Measurements from ENCODE around the gene INPP5F. TPM values are rescaled to one million over a fixed set of nuclear protein-coding genes. Genes with fewer than 3 reads are reported as not detected.
"Not testable (repeated sequence)": the region's sequence is repeated elsewhere in the genome, so short reads cannot be mapped to it uniquely, and the experiment has no call there.

INPP5F gene
- total RNA-seq, 1 donor from 2014 or later = 46.1 TPM

DNA sequence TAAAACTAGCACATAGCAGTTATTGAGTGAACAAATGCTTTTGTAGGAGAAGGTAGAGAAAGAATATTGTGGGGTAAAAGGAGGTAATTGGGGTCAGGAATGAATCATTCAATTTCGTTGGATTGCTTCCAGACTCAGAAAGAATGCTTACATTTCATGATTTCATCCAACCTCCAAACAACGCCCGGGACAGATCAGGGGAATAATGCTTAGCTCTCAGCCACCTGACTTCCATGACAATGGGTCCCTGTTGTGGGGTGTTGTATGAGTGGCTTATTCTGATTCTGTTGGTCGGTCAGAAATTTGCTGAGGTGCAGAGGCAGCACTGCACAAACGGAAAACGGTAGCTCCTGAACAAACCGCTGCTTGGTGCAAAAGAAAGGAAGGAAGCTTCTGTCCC lies 24.0 kb upstream of the INPP5F start:
- no peak overlapping the region for H3K27ac Mint-ChIP-seq
- H3K4me3 Mint-ChIP-seq (ENCODE audit: low read depth) = no peak overlapping the region
- TF ChIP-seq, protein P1, sequence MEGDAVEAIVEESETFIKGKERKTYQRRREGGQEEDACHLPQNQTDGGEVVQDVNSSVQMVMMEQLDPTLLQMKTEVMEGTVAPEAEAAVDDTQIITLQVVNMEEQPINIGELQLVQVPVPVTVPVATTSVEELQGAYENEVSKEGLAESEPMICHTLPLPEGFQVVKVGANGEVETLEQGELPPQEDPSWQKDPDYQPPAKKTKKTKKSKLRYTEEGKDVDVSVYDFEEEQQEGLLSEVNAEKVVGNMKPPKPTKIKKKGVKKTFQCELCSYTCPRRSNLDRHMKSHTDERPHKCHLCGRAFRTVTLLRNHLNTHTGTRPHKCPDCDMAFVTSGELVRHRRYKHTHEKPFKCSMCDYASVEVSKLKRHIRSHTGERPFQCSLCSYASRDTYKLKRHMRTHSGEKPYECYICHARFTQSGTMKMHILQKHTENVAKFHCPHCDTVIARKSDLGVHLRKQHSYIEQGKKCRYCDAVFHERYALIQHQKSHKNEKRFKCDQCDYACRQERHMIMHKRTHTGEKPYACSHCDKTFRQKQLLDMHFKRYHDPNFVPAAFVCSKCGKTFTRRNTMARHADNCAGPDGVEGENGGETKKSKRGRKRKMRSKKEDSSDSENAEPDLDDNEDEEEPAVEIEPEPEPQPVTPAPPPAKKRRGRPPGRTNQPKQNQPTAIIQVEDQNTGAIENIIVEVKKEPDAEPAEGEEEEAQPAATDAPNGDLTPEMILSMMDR (IDR thresholded peaks at IDR 0.05; ENCODE audit: unreplicated experiment) = no peak
- H3K4me1 Mint-ChIP-seq (ENCODE audit: low read depth) = no peaks in the 10 kb centered on the region
- H3K27me3 Mint-ChIP-seq = peaks cover 6% of the 10 kb centered on the region
- no peaks in the 10 kb centered on the region for H3K9me3 Mint-ChIP-seq (ENCODE audit: low read depth)
- no peak for DNase-seq (ENCODE audit: low spot score, unreplicated experiment)
- H3K36me3 Mint-ChIP-seq (ENCODE audit: insufficient read depth) = no peaks in the 10 kb centered on the region

DNA sequence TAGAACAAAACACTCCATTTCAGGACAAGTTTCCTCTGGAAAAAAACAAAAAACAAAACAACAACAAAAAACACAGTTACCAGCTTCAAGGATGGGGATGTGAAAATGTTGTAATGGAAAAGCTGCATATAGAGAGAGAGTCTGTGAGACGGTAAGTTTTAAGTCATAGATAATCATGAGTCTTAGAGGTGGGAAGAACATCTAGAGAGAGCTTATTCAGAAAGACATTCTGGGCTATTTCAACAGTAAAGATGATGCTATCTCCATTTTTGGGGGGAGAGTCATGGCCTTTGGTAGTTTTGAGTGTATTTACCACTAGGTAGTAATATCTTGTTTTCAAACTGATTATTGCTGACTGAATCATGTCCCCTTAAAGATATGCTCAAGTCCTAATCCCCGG lies 23.3 kb upstream of the INPP5F start:
- Mint-ChIP-seq H3K27ac (no peak overlapping the region), H3K27me3 (peaks cover 6% of the 10 kb centered on the region), H3K9me3 (ENCODE audit: low read depth) (peaks cover 4% of the 10 kb centered on the region), H3K4me1 (ENCODE audit: low read depth) (no peaks in the 10 kb centered on the region), H3K4me3 (ENCODE audit: low read depth) (no peak overlapping the region), H3K36me3 (ENCODE audit: insufficient read depth) (no peaks in the 10 kb centered on the region)
- TF ChIP-seq, protein P1 (IDR thresholded peaks at IDR 0.05; ENCODE audit: unreplicated experiment) = no peak
- no peak for DNase-seq (ENCODE audit: low spot score, unreplicated experiment)

DNA sequence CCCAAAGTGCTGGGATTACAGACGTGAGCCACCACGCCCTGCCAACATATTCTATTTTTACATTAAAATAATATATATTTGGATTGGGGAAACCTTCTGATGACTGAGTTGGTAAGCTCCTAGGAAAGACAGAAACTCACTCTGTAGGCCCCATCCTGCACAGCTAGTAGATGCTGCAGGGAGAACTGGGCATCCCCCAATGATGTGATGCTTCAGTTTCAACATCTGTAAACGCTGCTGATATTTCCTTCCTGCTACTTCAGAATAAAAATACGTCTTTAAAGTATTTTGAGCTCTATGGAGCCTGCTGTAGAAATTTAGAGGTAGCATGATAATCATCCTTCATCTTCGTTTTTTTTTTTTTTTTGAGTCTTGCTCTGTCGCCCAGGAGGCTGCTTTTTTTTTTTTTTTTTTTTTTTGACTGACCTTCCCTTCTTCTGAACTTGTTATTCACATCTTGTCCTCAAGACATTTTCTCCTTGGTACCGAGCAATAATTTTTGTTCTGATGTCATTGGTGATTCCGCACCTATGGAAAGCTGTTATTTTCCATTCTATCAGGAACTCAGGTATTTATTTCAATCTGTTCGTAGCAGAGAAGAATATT lies 21.8 kb upstream of the INPP5F start:
- TF ChIP-seq, protein P1 (IDR thresholded peaks at IDR 0.05; ENCODE audit: unreplicated experiment) = no peak
- peaks cover 4% of the 10 kb centered on the region for H3K9me3 Mint-ChIP-seq (ENCODE audit: low read depth)
- no peak for DNase-seq (ENCODE audit: low spot score, unreplicated experiment)
- H3K4me1 Mint-ChIP-seq (ENCODE audit: low read depth) = no peaks in the 10 kb centered on the region
- peaks cover 6% of the 10 kb centered on the region for H3K27me3 Mint-ChIP-seq
- H3K4me3 Mint-ChIP-seq (ENCODE audit: low read depth) = no peak overlapping the region
- H3K36me3 Mint-ChIP-seq (ENCODE audit: insufficient read depth) = no peaks in the 10 kb centered on the region
- no peak overlapping the region for H3K27ac Mint-ChIP-seq

DNA sequence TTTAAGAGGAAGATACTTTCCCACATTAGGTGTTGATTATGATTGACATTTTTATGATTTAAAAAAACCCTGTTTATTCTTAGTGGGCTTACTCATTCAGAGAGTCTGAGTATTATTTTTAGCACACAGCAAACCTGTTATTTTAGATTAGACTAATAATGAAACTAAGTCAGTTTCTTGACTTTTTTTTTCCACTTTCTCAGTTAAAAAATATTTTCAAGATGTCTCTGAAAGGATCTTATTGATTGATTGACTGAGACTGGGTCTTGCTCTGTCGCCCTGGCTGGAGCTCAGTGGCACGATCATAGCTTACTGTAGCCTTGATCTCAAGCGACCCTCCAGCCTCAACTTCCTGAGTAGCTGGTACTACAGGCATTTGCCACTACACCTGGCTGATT lies 20.4 kb upstream of the INPP5F start:
- Mint-ChIP-seq H3K27me3 (peaks cover 6% of the 10 kb centered on the region), H3K4me1 (ENCODE audit: low read depth) (no peaks in the 10 kb centered on the region), H3K9me3 (ENCODE audit: low read depth) (peaks cover 7% of the 10 kb centered on the region), H3K27ac (no peak overlapping the region), H3K36me3 (ENCODE audit: insufficient read depth) (no peaks in the 10 kb centered on the region), H3K4me3 (ENCODE audit: low read depth) (no peak overlapping the region)
- TF ChIP-seq, protein P1 (IDR thresholded peaks at IDR 0.05; ENCODE audit: unreplicated experiment) = no peak
- no peak for DNase-seq (ENCODE audit: low spot score, unreplicated experiment)

DNA sequence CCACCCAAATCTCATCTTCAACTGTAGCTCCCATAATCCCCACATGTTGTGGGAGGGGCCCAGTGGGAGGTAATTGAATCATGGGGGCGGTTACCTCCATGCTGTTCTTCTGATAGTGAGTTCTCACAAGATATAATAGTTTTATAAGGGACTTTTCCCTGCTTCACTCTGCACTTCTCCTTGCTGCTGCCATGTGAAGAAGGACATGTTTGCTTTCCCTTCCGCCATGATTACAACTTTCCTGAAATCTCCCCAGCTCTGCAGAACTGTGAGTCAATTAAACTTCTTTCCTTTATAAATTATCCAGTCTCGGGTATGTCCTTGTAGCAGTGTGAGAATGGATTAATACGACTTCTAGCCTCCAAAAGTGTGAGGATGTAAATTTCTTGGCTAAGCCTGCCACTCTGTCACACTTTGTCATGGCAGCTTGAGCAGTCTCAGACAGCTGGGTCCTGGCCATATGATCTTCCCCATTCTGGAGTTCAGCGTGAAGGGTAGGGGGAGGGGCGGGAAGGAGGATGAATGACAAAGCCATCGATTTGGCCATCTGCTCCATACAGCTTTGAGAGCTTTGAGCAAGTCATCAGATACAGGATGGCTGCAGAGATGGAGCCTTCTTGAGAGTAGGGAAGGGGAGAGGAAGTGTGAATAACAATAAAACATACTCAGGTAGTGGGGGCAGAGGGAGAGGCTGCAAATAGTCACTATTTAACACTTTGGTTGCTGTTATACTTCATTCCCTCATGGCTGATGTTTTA lies 19.1 kb upstream of the INPP5F start:
- peaks cover 10% of the 10 kb centered on the region for H3K9me3 Mint-ChIP-seq (ENCODE audit: low read depth)
- H3K27ac Mint-ChIP-seq = no peak overlapping the region
- H3K4me1 Mint-ChIP-seq (ENCODE audit: low read depth) = no peaks in the 10 kb centered on the region
- H3K27me3 Mint-ChIP-seq = peaks cover 2% of the 10 kb centered on the region
- TF ChIP-seq, protein P1 (IDR thresholded peaks at IDR 0.05; ENCODE audit: unreplicated experiment) = no peak
- no peaks in the 10 kb centered on the region for H3K36me3 Mint-ChIP-seq (ENCODE audit: insufficient read depth)
- no peak for DNase-seq (ENCODE audit: low spot score, unreplicated experiment)
- no peak overlapping the region for H3K4me3 Mint-ChIP-seq (ENCODE audit: low read depth)

DNA sequence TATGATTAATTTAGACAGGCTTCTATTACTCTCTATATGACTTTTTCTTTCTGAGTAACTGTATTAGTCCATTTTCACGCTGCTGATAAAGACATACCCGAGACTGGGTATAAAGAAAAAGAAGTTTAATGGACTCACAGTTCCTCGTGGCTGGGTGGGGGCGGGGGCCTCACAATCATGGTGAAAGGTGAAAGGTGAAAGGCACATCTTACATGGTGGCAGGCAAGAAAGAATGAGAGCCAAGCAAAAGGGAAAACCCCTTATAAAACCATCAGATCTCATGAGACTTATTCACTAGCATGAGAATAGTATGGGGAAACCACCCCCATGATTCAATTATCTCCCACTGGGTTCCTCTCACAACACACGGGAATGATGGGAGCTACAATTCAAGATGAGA lies 18.5 kb upstream of the INPP5F start:
- H3K36me3 Mint-ChIP-seq (ENCODE audit: insufficient read depth); H3K27ac Mint-ChIP-seq; DNase-seq (ENCODE audit: low spot score, unreplicated experiment); H3K27me3 Mint-ChIP-seq; H3K4me1 Mint-ChIP-seq (ENCODE audit: low read depth); H3K4me3 Mint-ChIP-seq (ENCODE audit: low read depth): not testable (repeated sequence)
- peaks cover 10% of the 10 kb centered on the region for H3K9me3 Mint-ChIP-seq (ENCODE audit: low read depth)

DNA sequence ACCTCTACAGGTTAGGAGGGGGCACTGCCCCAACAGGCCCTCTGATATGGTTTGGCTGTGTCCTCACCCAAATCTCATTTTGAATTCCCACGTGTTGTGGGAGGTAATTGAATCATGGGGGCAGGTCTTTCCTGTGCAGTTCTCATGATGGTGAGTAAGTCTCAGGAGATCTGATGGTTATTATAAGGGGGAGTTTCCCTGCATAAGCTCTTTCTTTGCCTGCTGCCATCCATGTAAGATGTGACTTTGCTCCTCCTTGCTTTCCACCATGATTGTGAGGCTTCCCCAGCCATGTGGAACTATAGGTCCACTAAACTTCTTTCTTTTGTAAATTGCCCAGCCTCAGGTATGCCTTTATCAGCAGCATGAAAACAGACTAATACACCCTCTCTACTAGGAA lies 14.9 kb upstream of the INPP5F start:
- not testable (repeated sequence) for DNase-seq (ENCODE audit: low spot score, unreplicated experiment); H3K36me3 Mint-ChIP-seq (ENCODE audit: insufficient read depth); H3K27me3 Mint-ChIP-seq; H3K4me1 Mint-ChIP-seq (ENCODE audit: low read depth); H3K4me3 Mint-ChIP-seq (ENCODE audit: low read depth); H3K27ac Mint-ChIP-seq
- H3K9me3 Mint-ChIP-seq (ENCODE audit: low read depth) = peaks cover 10% of the 10 kb centered on the region

Measured in progenitor cell of endocrine pancreas (in vitro differentiated cells).